ENCODE data around the gene SKI. TPM values are rescaled to one million over a fixed set of nuclear protein-coding genes. Genes with fewer than 3 reads are reported as not detected.

The SKI gene
- total RNA-seq, 1 experiment from 2014 or later: 89.5 TPM

DNA sequence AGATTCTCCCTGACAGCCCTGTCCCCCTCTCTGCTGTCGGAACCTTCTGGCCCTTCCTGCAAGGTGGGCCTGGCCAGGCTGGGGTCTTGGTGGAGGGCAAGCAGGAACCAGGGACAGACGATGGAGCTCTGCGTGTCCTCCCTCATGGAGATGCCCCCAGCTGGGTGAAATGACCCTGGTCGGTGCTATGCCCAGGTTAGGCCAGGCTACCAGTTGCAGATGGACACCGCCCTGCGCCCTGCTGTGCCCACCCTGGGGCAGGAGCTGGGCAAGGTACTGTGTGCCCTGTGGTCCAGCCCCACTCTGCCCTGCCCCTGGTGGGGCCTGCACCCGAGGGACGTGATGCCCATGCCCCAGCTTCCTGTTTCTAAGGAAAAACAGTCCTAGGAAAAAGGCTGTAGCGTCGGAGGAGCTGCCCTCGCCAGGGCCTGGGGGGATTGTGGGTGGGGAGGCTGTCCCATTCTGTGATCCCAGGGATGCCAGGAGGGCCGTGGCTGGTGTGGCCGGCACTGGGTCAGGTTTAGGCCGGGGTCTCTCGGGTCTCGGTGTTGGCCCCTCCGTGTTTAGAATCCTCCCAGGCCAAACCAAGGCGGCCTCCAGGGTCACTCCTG is 85.6 kb downstream of the SKI start:
- TF ChIP-seq, protein P1, sequence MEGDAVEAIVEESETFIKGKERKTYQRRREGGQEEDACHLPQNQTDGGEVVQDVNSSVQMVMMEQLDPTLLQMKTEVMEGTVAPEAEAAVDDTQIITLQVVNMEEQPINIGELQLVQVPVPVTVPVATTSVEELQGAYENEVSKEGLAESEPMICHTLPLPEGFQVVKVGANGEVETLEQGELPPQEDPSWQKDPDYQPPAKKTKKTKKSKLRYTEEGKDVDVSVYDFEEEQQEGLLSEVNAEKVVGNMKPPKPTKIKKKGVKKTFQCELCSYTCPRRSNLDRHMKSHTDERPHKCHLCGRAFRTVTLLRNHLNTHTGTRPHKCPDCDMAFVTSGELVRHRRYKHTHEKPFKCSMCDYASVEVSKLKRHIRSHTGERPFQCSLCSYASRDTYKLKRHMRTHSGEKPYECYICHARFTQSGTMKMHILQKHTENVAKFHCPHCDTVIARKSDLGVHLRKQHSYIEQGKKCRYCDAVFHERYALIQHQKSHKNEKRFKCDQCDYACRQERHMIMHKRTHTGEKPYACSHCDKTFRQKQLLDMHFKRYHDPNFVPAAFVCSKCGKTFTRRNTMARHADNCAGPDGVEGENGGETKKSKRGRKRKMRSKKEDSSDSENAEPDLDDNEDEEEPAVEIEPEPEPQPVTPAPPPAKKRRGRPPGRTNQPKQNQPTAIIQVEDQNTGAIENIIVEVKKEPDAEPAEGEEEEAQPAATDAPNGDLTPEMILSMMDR (conservative IDR thresholded peaks at IDR 0.05): no peak
- H3K36me3 Mint-ChIP-seq (ENCODE audit: insufficient read depth in 1 of 3, low read depth in 3 of 3): peaks cover 0 to 2% (median 1%) of the 10 kb centered on the region in 3 experiments; a peak in 5 of 7 replicates
- Histone ChIP-seq H2BK15ac (ENCODE audit: low read depth, low read length) (no peak overlapping the region), H3K14ac (ENCODE audit: insufficient read depth, low read length) (peak overlapping the region; percentile 87), H4K91ac (ENCODE audit: insufficient read length, low read depth, low read length) (peak overlapping the region; percentile 16), H3K79me1 (ENCODE audit: insufficient read depth, low read depth, low read length, poor library complexity, severe bottlenecking) (no peaks in the 10 kb centered on the region), H2BK12ac (ENCODE audit: insufficient read length, low read depth, low read length) (no peak overlapping the region), H3K56ac (ENCODE audit: insufficient read length, low read depth, low read length) (no peak overlapping the region), H2AFZ (ENCODE audit: low read length) (no peak overlapping the region), H4K5ac (ENCODE audit: insufficient read length, low read depth, low read length) (no peak overlapping the region), H3K18ac (ENCODE audit: insufficient read length, low read depth, low read length) (peak overlapping the region; percentile 43), H3K27ac (ENCODE audit: insufficient read length, low read depth, low read length) (no peak overlapping the region), H3K27me3 (ENCODE audit: insufficient read depth, low read length) (no peaks in the 10 kb centered on the region), H2BK20ac (ENCODE audit: low read depth, low read length, poor library complexity, severe bottlenecking) (no peak overlapping the region), H3K4me1 (ENCODE audit: insufficient read depth, low read length) (no peaks in the 10 kb centered on the region; the same call in 1 of the 2 replicates), H4K8ac (replicated peaks; ENCODE audit: insufficient read length, low read depth, low read length) (no peak overlapping the region), H3K9ac (ENCODE audit: extremely low read depth, insufficient read length, low read length) (no peak overlapping the region), H3T11ph (ENCODE audit: low read length) (no peak overlapping the region), H3K79me2 (ENCODE audit: insufficient read depth, low read length) (no peaks in the 10 kb centered on the region), H2BK5ac (ENCODE audit: insufficient read length, low read length) (no peak overlapping the region), H2AK5ac (ENCODE audit: insufficient read length, low read length) (no peak overlapping the region), H4K20me1 (ENCODE audit: control insufficient read depth, insufficient read depth, insufficient read length) (no peaks in the 10 kb centered on the region), H3K4me2 (ENCODE audit: insufficient read depth, insufficient read length, low read length) (peak overlapping the region; percentile 1), H3K23ac (ENCODE audit: insufficient read length, low read depth, low read length) (no peak overlapping the region), H3K9me3 (ENCODE audit: control insufficient read depth, low read depth, low read length) (no peaks in the 10 kb centered on the region), H3K23me2 (ENCODE audit: insufficient read length, low read depth, low read length, poor library complexity, severe bottlenecking) (no peaks in the 10 kb centered on the region), H2BK120ac (ENCODE audit: low read depth, low read length, poor library complexity, severe bottlenecking) (no peak overlapping the region), H3K4ac (ENCODE audit: low read depth, low read length) (no peak overlapping the region; the same call in 1 of the 2 replicates)
- H3K4me3 Mint-ChIP-seq: peak overlapping the region; percentile 17 to 43; a peak in 3 of 5 replicates
- H3K27me3 Mint-ChIP-seq (ENCODE audit: low read depth): peaks cover 1% of the 10 kb centered on the region; the same call in 1 of the 2 replicates
- H3K4me1 Mint-ChIP-seq: peaks cover 4 to 26% of the 10 kb centered on the region in 2 experiments
- peak; percentile 44 for DNase-seq
- H3K9me3 Mint-ChIP-seq: no peaks in the 10 kb centered on the region
- no CpG with 5 or more reads among the region's 18 CpGs for WGBS (ENCODE audit: extremely low coverage, insufficient read length, low lambda C conversion rate)
- H3K27ac Mint-ChIP-seq: no peak overlapping the region
